GM18498 (cell line): Measurements from ENCODE around the gene TARBP2.
A peak's percentile ranks its signal among the peaks of the same experiment; 100 is the strongest.
"Not testable (repeated sequence)": the region's sequence is repeated elsewhere in the genome, so short reads cannot be mapped to it uniquely, and the experiment has no call there.

Experiments used
- ATAC-seq: cut with Tn5 transposase; IDR thresholded peaks from one replicate; pipeline ENCODE4 v1.9.1; 2021; ENCODE audit warnings: mild to moderate bottlenecking, moderate library complexity; ENCODE audit not compliant: unreplicated experiment

TARBP2 gene

DNA sequence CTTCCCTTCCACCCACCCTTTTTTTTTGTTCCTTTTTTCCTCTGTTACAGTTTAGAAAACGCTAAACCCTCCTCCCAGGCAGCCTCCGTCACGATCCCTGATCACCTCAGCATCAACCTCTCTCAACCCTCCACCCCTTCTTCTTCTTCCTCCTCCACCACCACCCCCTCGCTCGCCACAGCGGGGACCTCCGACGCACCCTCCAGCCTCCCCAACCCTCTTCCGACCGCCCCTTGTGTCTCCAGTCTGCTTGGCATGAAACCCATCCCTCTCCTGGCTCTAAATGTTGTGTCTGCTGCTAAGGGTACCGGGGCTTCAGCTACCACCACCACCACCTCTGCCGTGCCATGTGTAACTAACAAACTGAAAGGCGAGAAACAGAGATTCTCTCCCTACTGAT is 26.3 kb upstream of the TARBP2 start:
- ATAC-seq: no peak

DNA sequence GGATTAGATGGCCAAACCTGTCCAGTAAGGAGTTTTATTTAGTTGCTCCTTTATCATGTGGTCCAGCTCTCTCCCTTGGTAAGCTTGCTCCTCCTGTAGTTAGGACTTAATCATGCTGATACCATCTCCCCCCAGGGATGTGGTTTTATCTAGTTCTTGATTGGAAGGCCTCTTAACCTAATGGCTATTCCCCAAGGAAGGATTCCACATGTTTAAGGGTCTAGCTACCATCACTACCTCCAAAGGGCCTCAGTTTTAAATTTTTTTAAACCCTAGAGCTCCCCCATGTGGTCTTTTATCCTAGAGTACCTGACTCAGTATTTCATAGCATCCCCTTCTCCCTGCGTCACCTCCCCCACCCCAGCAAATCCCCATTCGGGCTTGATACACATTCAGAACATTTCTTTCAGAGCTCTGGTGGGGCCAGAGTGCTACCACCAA is 24.3 kb upstream of the TARBP2 start:
- ATAC-seq: no peak

GRCh38 chr12:53478865-53479264 is 22.2 kb upstream of the TARBP2 start:
- ATAC-seq: no peak

GRCh38 chr12:53479331-53479730 is 21.8 kb upstream of the TARBP2 start:
- no peak for ATAC-seq

DNA sequence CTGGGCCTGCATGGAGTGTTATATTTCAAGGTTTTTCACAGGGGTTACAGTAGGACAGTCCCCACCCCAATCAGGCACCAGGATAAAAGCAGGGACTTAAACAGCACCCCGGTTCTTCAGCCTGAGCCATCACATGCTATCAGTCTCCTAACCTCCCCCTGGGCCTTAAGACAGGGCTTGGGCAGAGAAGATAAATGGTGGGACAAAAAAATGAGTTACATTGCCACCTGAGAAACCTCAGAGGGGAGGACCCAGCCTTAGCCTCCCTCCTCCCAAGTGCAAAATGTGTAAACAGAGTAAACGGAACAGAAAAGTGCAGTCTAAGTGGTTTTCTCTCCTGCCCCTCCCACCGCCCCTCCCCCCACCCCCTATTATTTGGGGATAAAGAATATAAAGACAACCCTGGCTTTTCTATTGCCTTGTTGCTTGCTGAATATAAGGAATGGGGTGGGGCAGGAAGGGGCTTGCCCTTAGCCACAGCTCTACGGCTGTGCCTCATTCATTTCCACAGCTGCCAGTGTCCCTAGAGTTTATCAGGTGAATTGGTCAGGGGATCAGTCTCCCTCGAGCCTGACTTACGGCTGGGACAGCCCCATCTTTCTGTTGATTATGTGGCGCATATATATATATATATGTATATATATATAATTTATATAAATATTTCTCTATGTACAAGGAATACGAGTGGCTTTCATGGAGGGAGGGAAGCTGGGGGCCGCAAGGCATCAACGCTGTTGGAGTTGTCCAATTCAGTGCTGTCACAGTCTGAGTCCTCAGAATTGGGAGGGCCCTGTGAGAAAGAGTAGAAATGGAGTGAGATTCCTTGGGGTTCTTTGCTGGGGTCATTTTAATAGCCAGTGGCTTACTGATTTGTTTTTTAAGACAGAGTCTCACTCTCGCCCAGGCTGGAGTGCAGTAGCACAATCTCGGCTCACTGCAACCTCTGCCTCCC is 20.3 kb upstream of the TARBP2 start:
- no peak for ATAC-seq

DNA sequence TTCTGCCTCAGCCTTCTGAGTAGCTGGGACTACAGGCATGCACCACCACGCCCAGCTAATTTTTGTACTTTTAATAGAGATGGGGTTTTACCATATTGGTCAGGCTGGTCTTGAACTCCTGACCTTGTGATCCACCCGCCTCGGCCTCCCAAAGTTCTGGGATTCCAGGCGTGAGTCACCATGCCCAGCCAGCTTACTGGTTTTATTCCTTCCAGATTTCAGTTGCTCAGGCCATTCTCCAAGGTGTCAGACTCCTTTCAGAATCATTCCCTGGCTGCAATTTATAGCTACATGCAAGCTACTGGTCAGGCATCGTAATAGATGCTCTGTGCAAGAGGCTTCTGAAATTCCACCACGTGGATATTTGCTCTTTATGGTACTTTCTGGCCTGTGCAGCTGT is 19.6 kb upstream of the TARBP2 start:
- not testable (repeated sequence) for ATAC-seq

DNA sequence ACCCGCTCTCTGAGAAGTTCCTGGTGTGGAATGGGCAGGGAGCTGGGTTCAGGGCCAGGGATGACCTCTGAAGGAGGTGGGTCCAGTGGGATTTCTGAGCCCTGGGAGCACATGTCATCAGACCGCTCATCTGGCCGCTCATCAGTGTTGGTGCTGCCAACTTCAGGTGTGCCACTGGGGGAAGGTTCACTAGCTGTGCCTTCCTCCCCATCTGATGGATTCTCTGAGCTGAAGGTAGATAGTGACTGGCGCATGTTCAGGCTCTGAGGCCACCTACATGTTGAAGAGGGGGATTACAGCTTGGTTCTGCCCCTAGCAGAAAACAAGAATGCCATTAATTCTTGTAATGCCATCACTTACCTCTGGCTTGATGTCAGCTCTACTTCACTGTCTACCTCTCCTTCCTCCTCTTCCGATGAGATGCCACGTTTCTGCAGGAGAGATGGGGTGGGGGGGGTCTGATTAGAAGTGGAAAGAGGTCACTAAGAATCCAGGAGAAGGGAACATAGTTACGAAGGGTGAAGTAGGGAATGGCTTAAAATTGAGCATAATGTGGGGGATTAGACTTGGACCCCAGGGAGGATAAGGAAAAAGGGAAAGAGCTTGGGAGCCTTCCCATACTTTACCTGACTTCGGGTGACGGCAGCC is 19.0 kb upstream of the TARBP2 start:
- ATAC-seq: no peak

GRCh38 chr12:53482626-53483168 is 18.4 kb upstream of the TARBP2 start:
- ATAC-seq: no peak

DNA sequence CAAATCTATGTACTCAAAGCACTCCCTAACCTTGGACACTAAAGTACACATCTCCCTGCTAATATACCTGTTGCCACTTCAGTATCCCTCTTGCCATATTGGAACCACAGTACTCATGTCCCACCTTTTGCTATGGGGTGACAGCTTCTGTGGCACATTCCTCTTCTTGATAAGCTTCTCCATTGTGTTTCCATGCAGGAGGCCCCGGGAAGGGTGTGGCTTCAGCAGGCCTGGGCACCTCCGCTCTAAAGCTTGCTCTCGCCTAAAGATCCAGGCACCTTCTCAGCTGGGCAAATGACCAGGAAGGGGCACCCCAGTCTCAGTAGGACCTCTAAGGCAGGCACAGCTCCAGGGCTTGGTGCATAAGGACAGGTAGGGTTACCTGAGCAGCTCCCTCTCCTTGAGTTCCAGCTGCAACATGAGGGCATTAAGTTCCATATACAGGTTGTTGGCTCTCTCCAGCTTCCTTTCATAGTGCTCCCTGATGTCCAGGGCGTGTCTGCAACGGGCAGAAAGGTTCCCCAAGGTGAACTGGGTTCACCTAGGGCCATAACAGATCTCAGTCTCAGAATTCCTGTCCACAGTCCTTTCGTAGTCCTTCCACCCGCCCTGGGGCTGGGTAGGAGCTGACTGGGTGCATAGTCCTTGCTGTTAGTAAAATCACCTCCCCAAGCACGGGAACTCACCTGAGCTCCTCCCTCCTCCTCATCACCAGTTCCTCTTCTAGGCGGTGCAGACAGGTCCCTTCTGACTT is 17.7 kb upstream of the TARBP2 start:
- no peak for ATAC-seq

- ATAC-seq: no peak
Measured at GRCh38 chr12:53483979-53484377, 17.1 kb upstream of the TARBP2 start.

DNA sequence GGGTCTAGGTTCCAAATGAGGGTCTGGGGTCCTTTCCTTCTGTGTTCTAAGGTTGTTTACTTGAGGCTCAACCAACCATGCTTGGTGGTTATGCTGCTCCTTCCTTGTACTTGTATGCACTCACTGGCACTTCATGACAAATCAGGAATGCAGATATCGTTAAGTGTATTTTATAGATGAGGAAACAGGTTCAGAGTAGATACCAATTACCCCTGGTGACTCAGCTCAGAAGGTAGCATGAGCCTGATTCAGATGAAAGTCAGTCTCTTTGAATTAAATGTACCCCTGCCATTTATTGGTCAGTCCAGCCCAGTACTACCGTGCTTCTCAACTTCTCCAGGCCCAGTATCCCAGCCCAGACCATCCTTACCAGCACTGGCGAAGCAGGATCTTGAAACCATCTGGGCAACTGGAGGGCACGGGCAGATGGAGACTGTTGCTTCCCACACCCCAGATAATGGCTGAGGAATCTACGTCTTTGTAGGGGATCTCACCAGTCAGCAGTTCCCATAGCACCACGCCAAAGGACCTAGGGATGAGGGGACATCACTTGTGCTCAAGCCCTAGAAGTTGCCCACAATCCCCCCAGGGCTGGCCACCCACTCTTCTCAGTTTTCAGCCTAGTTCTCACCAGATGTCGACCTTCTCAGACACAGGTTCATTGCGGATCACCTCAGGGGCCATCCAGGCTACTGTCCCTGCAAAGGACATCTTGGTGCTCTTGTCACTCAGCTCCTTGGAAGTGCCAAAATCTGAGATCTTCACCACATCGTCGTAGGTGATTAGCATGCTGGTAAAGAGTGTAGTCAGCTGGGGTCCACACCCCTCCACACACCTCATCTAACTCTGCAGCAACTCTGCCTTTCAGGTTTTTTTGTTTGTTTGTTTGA is 16.2 kb upstream of the TARBP2 start:
- no peak for ATAC-seq

GRCh38 chr12:53485955-53486735 is 14.9 kb upstream of the TARBP2 start:
- ATAC-seq: no peak

- no peak for ATAC-seq
Measured at GRCh38 chr12:53486736-53487487, 14.2 kb upstream of the TARBP2 start.

DNA sequence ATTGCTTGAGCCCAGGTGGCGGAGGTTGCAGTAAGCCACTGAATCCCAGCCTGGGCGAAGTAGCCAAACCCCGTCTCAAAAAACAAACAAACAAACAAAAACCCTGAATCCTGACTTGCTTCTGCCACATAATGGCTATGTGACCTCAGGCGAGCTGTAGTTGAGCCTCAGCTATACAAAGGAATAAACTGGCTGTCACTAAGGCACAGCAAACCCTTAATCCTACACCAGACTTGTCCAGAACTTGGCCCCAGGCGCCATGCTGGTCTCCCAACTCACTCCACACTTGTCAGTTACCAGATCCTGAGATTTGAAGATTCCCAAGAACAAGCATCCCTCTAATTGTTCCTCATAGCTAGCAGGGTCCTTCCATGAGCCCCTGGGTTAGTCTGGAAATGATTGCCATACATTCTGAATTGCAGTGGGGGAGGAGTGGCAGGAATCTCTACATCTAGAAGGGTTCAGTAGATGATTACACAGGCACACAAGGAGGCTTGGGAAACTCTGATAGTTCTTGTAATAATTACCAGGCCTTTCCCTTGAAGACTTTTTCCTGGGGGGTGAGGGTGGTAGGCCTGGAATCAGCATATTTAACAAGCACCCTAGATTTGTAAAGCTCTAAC is 11.7 kb upstream of the TARBP2 start:
- ATAC-seq: no peak

- ATAC-seq: no peak
Measured at GRCh38 chr12:53492188-53492587, 8.9 kb upstream of the TARBP2 start.

GRCh38 chr12:53492830-53493609 is 8.1 kb upstream of the TARBP2 start:
- ATAC-seq: peak; percentile 94

- no peak for ATAC-seq
Measured at GRCh38 chr12:53493610-53494391, 7.3 kb upstream of the TARBP2 start.
